OCI-LY7 (cell line): Measurements from ENCODE around the gene CIB4. TPM values are rescaled to one million over a fixed set of nuclear protein-coding genes. Genes with fewer than 3 reads are reported as not detected.

Experiments
- BruUV-seq: library from RNA; stranded (reverse); fragments of 400-500 nt; replicated peaks from 2 replicates; lab custom pipeline; 2021; lab: Mats Ljungman, UMichigan
- CTCF ChIA-PET: fragments of 300-600 bp; sonication (Branson Sonifier 250); formaldehyde crosslinking; loops from one replicate; lab custom pipeline; 2022; ENCODE audit warnings: antibody characterized with exemption; ENCODE audit not compliant: unreplicated experiment; lab: Charles Lee
- POLR2A ChIA-PET: fragments of 300-600 bp; sonication (Branson Sonifier 250); formaldehyde crosslinking; loops from one replicate; lab custom pipeline; 2022; ENCODE audit warnings: antibody characterized with exemption; lab: Charles Lee
- DNase-seq: peaks from one replicate; pipeline ENCODE4 v3.0.0-alpha.2; 2015; ENCODE audit warnings: low spot score
- H2AFZ ChIP-seq: fragments of 200-600 bp; sonication (generic), shearing (Covaris generic); 2 replicates; pipeline ENCODE4 v1.6.1; 2014; ENCODE audit warnings: mild to moderate bottlenecking, antibody characterized with exemption, low read length, moderate library complexity
- H3K27ac ChIP-seq: fragments of 200-600 bp; sonication (generic); 2 replicates; pipeline ENCODE4 v1.5.1; 2014; ENCODE audit warnings: mixed run types, low read depth, mild to moderate bottlenecking, moderate library complexity, low read length, inconsistent platforms; ENCODE audit not compliant: poor library complexity, severe bottlenecking
- H3K36me3 ChIP-seq: fragments of 200-600 bp; sonication (generic); 2 replicates; pipeline ENCODE4 v1.6.1; 2014; ENCODE audit warnings: mild to moderate bottlenecking, antibody characterized with exemption, low read length, moderate library complexity, mixed read lengths; ENCODE audit not compliant: insufficient read depth
- H3K4me1 ChIP-seq: fragments of 200-600 bp; sonication (generic); 2 replicates; pipeline ENCODE4 v1.5.1; 2014; ENCODE audit warnings: mild to moderate bottlenecking, low read length; ENCODE audit not compliant: insufficient read depth, poor library complexity, severe bottlenecking
- H3K4me2 ChIP-seq: fragments of 200-600 bp; sonication (generic); 2 replicates; pipeline ENCODE4 v1.6.1; 2014; ENCODE audit warnings: mild to moderate bottlenecking, low read length
- H3K4me3 ChIP-seq: fragments of 200-600 bp; sonication (generic); 2 replicates; pipeline ENCODE4 v1.5.1; 2014; ENCODE audit warnings: mild to moderate bottlenecking, low read depth, low read length; ENCODE audit not compliant: poor library complexity, severe bottlenecking
- H3K79me2 ChIP-seq: fragments of 200-600 bp; sonication (generic); 2 replicates; pipeline ENCODE4 v1.6.1; 2016; ENCODE audit warnings: low read depth, mild to moderate bottlenecking, low read length, moderate library complexity, mixed read lengths; ENCODE audit not compliant: insufficient read depth
- H3K9me2 ChIP-seq: fragments of 200-600 bp; sonication (generic); 2 replicates; pipeline ENCODE4 v1.6.1; 2016; ENCODE audit warnings: mild to moderate bottlenecking, low read length, mixed read lengths; ENCODE audit not compliant: insufficient read depth
- H3K9me3 ChIP-seq: fragments of 200-600 bp; sonication (generic); 2 replicates; pipeline ENCODE4 v1.6.1; 2014; ENCODE audit warnings: mild to moderate bottlenecking, mixed run types, low read length, mixed read lengths
- H4K20me1 ChIP-seq: fragments of 200-600 bp; sonication (generic); 2 replicates; pipeline ENCODE4 v1.6.1; 2014; ENCODE audit warnings: mild to moderate bottlenecking, antibody characterized with exemption, low read length, moderate library complexity, mixed read lengths; ENCODE audit not compliant: insufficient read depth
- EZH2phosphoT487 ChIP-seq: fragments of 200-600 bp; sonication (generic); IDR thresholded peaks from 2 replicates; pipeline ENCODE4 v1.6.1; 2018; ENCODE audit warnings: low read depth, borderline replicate concordance, mild to moderate bottlenecking, mixed run types, antibody characterized with exemption, low read length, moderate library complexity, mixed read lengths
- intact Hi-C: fragments of 100-400 bp; cut with micrococcal nuclease; formaldehyde crosslinking; loops from one replicate; pipeline ENCODE4 v1.10.0; 2022; ENCODE audit not compliant: unreplicated experiment
- total RNA-seq, 2 experiments: library from RNA; depleted of rRNA in 1 of 2; stranded (reverse); fragments of >200 nt in 1 of 2; shearing (Covaris generic) in 1 of 2; gene quantifications; 2 replicates each; pipeline ENCODE4 v1.2.3, GENCODE V29; 2014 to 2022
- TF ChIP-seq, protein P1 (sequence below): fragments of 200-600 bp; sonication (generic); conservative IDR thresholded peaks from 2 replicates; pipeline ENCODE4 v1.5.1; 2014; ENCODE audit warnings: mild to moderate bottlenecking, antibody characterized with exemption, low read length, moderate library complexity, mixed read lengths

CIB4 gene
- total RNA-seq, 2 experiments from 2014 or later = not detected

DNA sequence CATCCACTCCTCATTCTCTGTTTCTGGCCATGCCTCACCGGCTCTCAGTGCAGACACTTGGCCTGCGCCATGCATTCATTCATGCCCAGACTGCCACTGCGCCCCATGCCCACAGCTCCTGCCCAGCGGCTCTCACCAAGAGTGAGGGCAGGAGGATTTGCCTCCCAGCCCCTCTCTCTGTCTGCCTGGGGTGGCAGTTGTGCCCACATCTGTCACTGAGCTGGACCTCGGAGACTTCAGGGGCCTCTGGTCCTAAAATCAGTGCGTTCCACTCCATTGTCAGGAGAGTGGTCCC, 75.1 kb downstream of the CIB4 start:
- ChIA-PET POLR2A (no interaction called here), CTCF (no interaction called here)
- intact Hi-C loops = no loop called here
- H2AFZ ChIP-seq = no peak overlapping the region
- H3K4me1 ChIP-seq = no peaks in the 10 kb centered on the region
- no peak overlapping the region for H3K4me3 ChIP-seq
- no peaks in the 10 kb centered on the region for H4K20me1 ChIP-seq
- no peak for TF ChIP-seq EZH2phosphoT487
- TF ChIP-seq, protein P1, sequence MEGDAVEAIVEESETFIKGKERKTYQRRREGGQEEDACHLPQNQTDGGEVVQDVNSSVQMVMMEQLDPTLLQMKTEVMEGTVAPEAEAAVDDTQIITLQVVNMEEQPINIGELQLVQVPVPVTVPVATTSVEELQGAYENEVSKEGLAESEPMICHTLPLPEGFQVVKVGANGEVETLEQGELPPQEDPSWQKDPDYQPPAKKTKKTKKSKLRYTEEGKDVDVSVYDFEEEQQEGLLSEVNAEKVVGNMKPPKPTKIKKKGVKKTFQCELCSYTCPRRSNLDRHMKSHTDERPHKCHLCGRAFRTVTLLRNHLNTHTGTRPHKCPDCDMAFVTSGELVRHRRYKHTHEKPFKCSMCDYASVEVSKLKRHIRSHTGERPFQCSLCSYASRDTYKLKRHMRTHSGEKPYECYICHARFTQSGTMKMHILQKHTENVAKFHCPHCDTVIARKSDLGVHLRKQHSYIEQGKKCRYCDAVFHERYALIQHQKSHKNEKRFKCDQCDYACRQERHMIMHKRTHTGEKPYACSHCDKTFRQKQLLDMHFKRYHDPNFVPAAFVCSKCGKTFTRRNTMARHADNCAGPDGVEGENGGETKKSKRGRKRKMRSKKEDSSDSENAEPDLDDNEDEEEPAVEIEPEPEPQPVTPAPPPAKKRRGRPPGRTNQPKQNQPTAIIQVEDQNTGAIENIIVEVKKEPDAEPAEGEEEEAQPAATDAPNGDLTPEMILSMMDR = no peak
- BruUV-seq = no TSS peak
- no peak for DNase-seq
- H3K79me2 ChIP-seq = no peaks in the 10 kb centered on the region
- H3K4me2 ChIP-seq = no peak overlapping the region
- no peaks in the 10 kb centered on the region for H3K9me2 ChIP-seq
- no peaks in the 10 kb centered on the region for H3K36me3 ChIP-seq
- no peak overlapping the region for H3K27ac ChIP-seq
- no peaks in the 10 kb centered on the region for H3K9me3 ChIP-seq

DNA sequence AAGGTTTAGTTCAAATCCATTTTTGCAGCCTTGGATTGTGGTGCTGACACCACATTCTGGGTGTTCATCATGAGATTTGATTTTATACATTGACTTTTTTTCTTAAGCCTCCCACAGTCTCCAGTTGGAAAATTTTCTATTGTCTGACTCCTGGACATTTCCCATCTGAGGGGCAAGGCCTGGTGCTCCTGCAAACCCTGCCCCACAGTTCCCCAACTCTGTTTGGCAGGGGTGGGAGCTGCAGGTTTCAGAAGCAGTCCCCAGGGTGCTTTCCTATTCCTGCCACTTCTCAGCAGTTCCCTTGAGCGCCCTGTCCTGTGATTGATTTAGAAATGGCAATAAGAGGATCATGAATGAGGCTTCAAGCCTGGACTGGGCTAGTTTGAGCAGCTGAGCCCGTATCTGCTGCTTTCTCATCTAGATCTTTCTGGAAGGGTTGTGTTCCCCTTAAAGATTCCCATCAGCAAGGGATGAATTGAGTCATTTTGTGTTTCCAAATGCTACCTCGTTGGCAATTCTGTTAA, 77.0 kb downstream of the CIB4 start:
- H3K9me3 ChIP-seq = no peaks in the 10 kb centered on the region
- no peak overlapping the region for H3K4me2 ChIP-seq
- H3K4me1 ChIP-seq = no peaks in the 10 kb centered on the region
- no peak overlapping the region for H3K27ac ChIP-seq
- no peak overlapping the region for H3K4me3 ChIP-seq
- ChIA-PET CTCF (no interaction called here), POLR2A (no interaction called here)
- H3K79me2 ChIP-seq = no peaks in the 10 kb centered on the region
- TF ChIP-seq, protein P1 = no peak
- no peak for TF ChIP-seq EZH2phosphoT487
- no peak for DNase-seq
- no TSS peak for BruUV-seq
- H4K20me1 ChIP-seq = no peaks in the 10 kb centered on the region; the same call in 1 of the 2 replicates
- no peaks in the 10 kb centered on the region for H3K9me2 ChIP-seq
- H3K36me3 ChIP-seq = no peaks in the 10 kb centered on the region
- no peak overlapping the region for H2AFZ ChIP-seq
- intact Hi-C loops = no loop called here

DNA sequence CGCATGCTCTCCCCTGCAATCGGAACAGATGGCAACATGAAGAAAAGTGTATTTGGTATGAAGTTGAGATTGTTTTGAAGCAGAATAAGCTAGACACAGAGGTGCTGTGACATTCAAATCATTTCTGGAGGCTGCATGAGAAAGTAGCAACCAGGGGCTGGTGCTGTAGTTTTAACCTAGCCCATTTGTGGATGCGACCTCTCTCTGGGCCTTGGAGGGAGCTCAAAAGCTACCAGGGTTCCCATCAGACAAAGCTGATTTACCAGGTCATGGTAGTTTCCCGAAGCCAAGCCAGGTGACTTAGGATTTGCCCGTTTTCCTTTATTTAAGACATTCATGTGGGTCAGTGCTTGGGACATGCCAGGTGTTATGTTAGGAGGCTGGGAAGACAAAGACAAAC, 77.5 kb downstream of the CIB4 start:
- no peaks in the 10 kb centered on the region for H3K79me2 ChIP-seq
- H3K36me3 ChIP-seq = no peaks in the 10 kb centered on the region
- CTCF ChIA-PET = no interaction called here
- no peak overlapping the region for H3K4me2 ChIP-seq
- H3K4me1 ChIP-seq = no peaks in the 10 kb centered on the region
- H3K9me2 ChIP-seq = no peaks in the 10 kb centered on the region
- DNase-seq = no peak
- H4K20me1 ChIP-seq = no peaks in the 10 kb centered on the region; the same call in 1 of the 2 replicates
- POLR2A ChIA-PET = no interaction called here
- TF ChIP-seq, protein P1 = no peak
- no peak for TF ChIP-seq EZH2phosphoT487
- H3K27ac ChIP-seq = no peak overlapping the region
- no peaks in the 10 kb centered on the region for H3K9me3 ChIP-seq
- BruUV-seq = no TSS peak
- no peak overlapping the region for H3K4me3 ChIP-seq
- intact Hi-C loops = no loop called here
- H2AFZ ChIP-seq = no peak overlapping the region
